Lower leg skin (tissue), 4 donors: Measurements from ENCODE around the gene SLC37A2. TPM values are rescaled to one million over a fixed set of nuclear protein-coding genes. Genes with fewer than 3 reads are reported as not detected.
"Not testable (repeated sequence)": the region's sequence is repeated elsewhere in the genome, so short reads cannot be mapped to it uniquely, and the experiment has no call there.

Experiments
- DNase-seq, 2 donors: peaks; one replicate each; pipeline ENCODE4 v3.0.0-alpha.2; 2019; ENCODE audit warnings: low spot score in 2 of 2
- H3K4me3 ChIP-seq: fragments of 200-600 bp; sonication (generic); 2 replicates; pipeline ENCODE4 v1.5.1; 2017; ENCODE audit warnings: mild to moderate bottlenecking, low read depth; ENCODE audit not compliant: poor library complexity, severe bottlenecking
- POLR2A ChIP-seq, 2 donors: fragments of 450-650 bp; IDR thresholded peaks; one replicate each; pipeline ENCODE4 v1.6.1; 2016 to 2017; ENCODE audit warnings: antibody characterized with exemption in 2 of 2, mild to moderate bottlenecking in 1 of 2, moderate library complexity in 1 of 2
- WGBS, 2 donors: methylation state at CpG; one replicate each; pipeline ENCODE4 v1.1.5; 2018; 5-methylcytosine and 5-hydroxymethylcytosine counted together
- intact Hi-C: fragments of 100-400 bp; cut with DNase I; formaldehyde crosslinking; loops from one replicate; pipeline ENCODE4 v1.15.0; 2023; ENCODE audit warnings: low total_unique reads
- total RNA-seq, 4 donors: library from RNA; depleted of rRNA; stranded (reverse); fragments of >200 nt; gene quantifications; one replicate each; pipeline ENCODE4 v1.1.0, GENCODE V29; 2016
- TF ChIP-seq, protein P1 (sequence below), 3 donors: fragments of 450-650 bp; IDR thresholded peaks; one replicate each; pipeline ENCODE4 v1.5.1; 2016; ENCODE audit warnings: antibody characterized with exemption in 3 of 3, mild to moderate bottlenecking in 3 of 3, moderate library complexity in 2 of 3

Gene SLC37A2
- total RNA-seq, 4 donors from 2014 or later: 137 to 334 (median 238) TPM

DNA sequence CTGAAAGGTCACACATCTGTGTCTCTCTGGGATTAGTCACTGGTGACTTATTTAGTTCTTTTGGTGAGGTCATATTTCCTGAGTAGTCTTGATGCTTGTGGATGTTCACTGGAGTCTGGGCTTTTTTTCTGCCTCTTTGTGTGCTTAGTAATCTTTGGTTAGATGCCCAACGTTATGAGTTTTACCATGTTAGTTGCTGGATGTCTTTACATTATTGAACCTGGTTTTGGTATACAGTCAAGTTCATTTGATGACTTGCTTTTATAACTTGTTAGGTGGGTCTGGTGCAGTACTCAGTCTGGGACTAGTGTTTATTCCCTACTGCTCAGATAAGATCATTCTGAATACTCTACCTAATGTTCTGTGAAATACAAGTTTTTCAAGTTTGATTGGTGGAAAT lies 26.2 kb upstream of the SLC37A2 start:
- H3K4me3 ChIP-seq: no peak overlapping the region
- intact Hi-C loops: no loop called here
- WGBS, 2 donors: 52 to 76% methylated on average over 1 of the region's 1 CpG
- DNase-seq: no peak
- TF ChIP-seq POLR2A (IDR thresholded peaks at IDR 0.05): no peak
- TF ChIP-seq, protein P1, sequence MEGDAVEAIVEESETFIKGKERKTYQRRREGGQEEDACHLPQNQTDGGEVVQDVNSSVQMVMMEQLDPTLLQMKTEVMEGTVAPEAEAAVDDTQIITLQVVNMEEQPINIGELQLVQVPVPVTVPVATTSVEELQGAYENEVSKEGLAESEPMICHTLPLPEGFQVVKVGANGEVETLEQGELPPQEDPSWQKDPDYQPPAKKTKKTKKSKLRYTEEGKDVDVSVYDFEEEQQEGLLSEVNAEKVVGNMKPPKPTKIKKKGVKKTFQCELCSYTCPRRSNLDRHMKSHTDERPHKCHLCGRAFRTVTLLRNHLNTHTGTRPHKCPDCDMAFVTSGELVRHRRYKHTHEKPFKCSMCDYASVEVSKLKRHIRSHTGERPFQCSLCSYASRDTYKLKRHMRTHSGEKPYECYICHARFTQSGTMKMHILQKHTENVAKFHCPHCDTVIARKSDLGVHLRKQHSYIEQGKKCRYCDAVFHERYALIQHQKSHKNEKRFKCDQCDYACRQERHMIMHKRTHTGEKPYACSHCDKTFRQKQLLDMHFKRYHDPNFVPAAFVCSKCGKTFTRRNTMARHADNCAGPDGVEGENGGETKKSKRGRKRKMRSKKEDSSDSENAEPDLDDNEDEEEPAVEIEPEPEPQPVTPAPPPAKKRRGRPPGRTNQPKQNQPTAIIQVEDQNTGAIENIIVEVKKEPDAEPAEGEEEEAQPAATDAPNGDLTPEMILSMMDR (IDR thresholded peaks at IDR 0.05): no peak

GRCh38 chr11:125049164-125049792 lies 13.8 kb upstream of the SLC37A2 start:
- WGBS, 2 donors: 85 to 92% methylated on average over 4 of the region's 4 CpGs
- TF ChIP-seq, protein P1 (IDR thresholded peaks at IDR 0.05): no peak
- no peak for TF ChIP-seq POLR2A (IDR thresholded peaks at IDR 0.05)
- intact Hi-C loops: no loop called here
- no peak for DNase-seq
- no peak overlapping the region for H3K4me3 ChIP-seq

DNA sequence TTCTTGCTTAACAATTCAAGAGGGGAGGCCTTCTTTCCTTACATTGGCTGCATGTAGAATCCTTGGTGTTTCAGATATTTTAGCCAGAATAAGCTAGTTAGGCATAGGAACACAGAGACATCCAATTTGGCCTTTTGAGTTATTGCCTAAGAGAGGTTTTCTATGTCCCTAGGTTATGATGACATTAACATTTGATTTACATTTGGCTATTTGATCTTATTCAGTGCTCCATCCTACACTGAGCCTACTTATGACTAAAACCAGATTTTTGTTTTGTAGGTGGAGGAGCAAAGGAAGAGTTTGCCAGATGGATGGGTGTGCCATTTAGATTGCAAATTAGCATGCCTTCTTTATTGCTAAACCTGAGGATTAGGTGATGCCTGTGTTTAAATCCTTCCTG lies 11.1 kb upstream of the SLC37A2 start:
- intact Hi-C loops: no loop called here
- TF ChIP-seq, protein P1 (IDR thresholded peaks at IDR 0.05): no peak
- TF ChIP-seq POLR2A (IDR thresholded peaks at IDR 0.05): no peak
- DNase-seq: no peak
- no peak overlapping the region for H3K4me3 ChIP-seq

- no peak for TF ChIP-seq POLR2A (IDR thresholded peaks at IDR 0.05)
- TF ChIP-seq, protein P1 (IDR thresholded peaks at IDR 0.05): no peak
- DNase-seq: no peak
- H3K4me3 ChIP-seq: no peak overlapping the region
- intact Hi-C loops: no loop called here
- WGBS, 2 donors: 64 to 72% methylated on average over 1 of the region's 1 CpG
These were observed 9.9 kb upstream of the SLC37A2 start for GRCh38 chr11:125053167-125053566.

- DNase-seq: no peak
- intact Hi-C loops: no loop called here
- 54 to 57% methylated on average over 2 of the region's 2 CpGs for WGBS, 2 donors
- H3K4me3 ChIP-seq: no peak overlapping the region
- TF ChIP-seq POLR2A (IDR thresholded peaks at IDR 0.05): no peak
- TF ChIP-seq, protein P1 (IDR thresholded peaks at IDR 0.05): no peak
These were observed 7.9 kb upstream of the SLC37A2 start for GRCh38 chr11:125055107-125055715.

- H3K4me3 ChIP-seq, intact Hi-C loops, DNase-seq: not testable (repeated sequence)
- WGBS, 2 donors: 97 to 99% methylated on average over 2 of the region's 2 CpGs
These were observed 7.0 kb upstream of the SLC37A2 start for GRCh38 chr11:125056111-125056510.
